HFFc6 (cell line): ENCODE data around the gene TBCA. TPM values are rescaled to one million over a fixed set of nuclear protein-coding genes. Genes with fewer than 3 reads are reported as not detected.

Source experiments
- DNase-seq: peaks from one replicate; pipeline ENCODE4 v3.0.0-alpha.2; 2018
- H3K27ac Mint-ChIP-seq: 2 replicates; pipeline ENCODE4 v1.8.0; 2020; ENCODE audit warnings: mild to moderate bottlenecking, mixed read lengths
- H3K27me3 Mint-ChIP-seq: 2 replicates; pipeline ENCODE4 v1.8.0; 2021; ENCODE audit warnings: mild to moderate bottlenecking, moderate library complexity, mixed read lengths; ENCODE audit not compliant: insufficient read depth
- H3K36me3 Mint-ChIP-seq: 2 replicates; pipeline ENCODE4 v1.8.0; 2021; ENCODE audit warnings: low read depth, mixed read lengths
- H3K4me1 Mint-ChIP-seq: 2 replicates; pipeline ENCODE4 v1.8.0; 2020; ENCODE audit warnings: low read depth, mixed read lengths
- H3K4me3 Mint-ChIP-seq: 2 replicates; pipeline ENCODE4 v1.8.0; 2020; ENCODE audit warnings: mild to moderate bottlenecking, moderate library complexity, mixed read lengths
- H3K9me3 Mint-ChIP-seq: 2 replicates; pipeline ENCODE4 v1.8.0; 2020; ENCODE audit warnings: mild to moderate bottlenecking, mixed read lengths
- CTCF ChIP-seq: fragments of 200-600 bp; sonication (generic); IDR thresholded peaks from 2 replicates; pipeline ENCODE4 v1.5.0; 2021; ENCODE audit warnings: antibody characterized with exemption, mild to moderate bottlenecking
- total RNA-seq, 6 experiments: library from RNA; stranded (reverse); fragmentation: NEBNext Ultra II Directional; extraction: Animal tissue kit (Norgen Biotek cat#: 25700); gene quantifications; 2 replicates in 1 of 6; 3 replicates in 5 of 6; pipeline ENCODE4 v1.2.3, GENCODE V29; 2021

TBCA gene
- total RNA-seq, 6 experiments from 2014 or later: 172 to 225 (median 210) TPM

DNA sequence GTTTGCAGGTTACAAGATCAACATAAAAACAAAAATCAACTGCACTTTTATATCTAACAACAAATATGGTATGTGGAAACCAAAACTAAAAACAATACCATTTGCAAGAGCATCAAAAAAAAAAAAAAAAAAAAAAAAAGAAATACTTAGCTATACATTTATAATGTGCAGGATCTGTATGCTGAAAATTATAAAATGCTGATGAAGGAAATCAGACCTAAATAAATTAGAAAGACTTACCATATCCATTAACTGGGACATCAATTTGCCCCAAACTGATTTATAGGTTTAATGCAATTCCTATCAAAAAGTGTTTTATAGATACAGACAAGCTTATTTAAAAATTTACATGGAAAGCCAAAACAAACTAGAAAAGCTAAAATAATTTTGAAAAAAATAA is 77.2 kb downstream of the TBCA start:
- TF ChIP-seq CTCF: no peak
- Mint-ChIP-seq H3K4me1 (peaks cover 38% of the 10 kb centered on the region), H3K4me3 (no peak overlapping the region), H3K9me3 (no peaks in the 10 kb centered on the region), H3K36me3 (peaks cover 52% of the 10 kb centered on the region), H3K27me3 (no peaks in the 10 kb centered on the region), H3K27ac (no peak overlapping the region)
- no peak for DNase-seq

GRCh38 chr5:77697692-77698091 is 78.4 kb downstream of the TBCA start:
- Mint-ChIP-seq H3K36me3 (peaks cover 52% of the 10 kb centered on the region), H3K4me1 (peaks cover 39% of the 10 kb centered on the region), H3K27ac (no peak overlapping the region), H3K27me3 (no peaks in the 10 kb centered on the region), H3K9me3 (no peaks in the 10 kb centered on the region), H3K4me3 (no peak overlapping the region)
- no peak for TF ChIP-seq CTCF
- DNase-seq: no peak

DNA sequence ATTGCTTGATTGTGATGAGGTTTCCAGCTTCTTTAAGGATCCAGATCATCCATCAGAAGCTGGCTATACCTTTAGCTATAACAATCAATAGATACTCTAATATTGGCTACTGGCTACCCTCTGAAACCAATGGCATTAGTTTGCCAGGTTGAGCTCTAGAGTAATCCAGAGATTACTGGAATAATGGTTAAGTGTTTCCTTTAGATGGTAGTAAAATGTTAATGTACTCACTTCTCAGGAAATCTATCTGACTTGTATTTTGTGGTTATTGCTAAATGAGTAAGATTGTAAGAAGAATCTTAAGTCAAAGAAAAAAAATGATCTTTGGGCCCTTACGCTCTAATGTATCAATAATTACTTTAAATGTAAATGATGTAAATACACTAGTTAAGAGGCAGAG is 80.0 kb downstream of the TBCA start:
- no peak for DNase-seq
- Mint-ChIP-seq H3K27me3 (no peaks in the 10 kb centered on the region), H3K9me3 (no peaks in the 10 kb centered on the region), H3K36me3 (peaks cover 40% of the 10 kb centered on the region), H3K4me3 (no peak overlapping the region), H3K4me1 (peaks cover 31% of the 10 kb centered on the region), H3K27ac (no peak overlapping the region)
- TF ChIP-seq CTCF: no peak

DNA sequence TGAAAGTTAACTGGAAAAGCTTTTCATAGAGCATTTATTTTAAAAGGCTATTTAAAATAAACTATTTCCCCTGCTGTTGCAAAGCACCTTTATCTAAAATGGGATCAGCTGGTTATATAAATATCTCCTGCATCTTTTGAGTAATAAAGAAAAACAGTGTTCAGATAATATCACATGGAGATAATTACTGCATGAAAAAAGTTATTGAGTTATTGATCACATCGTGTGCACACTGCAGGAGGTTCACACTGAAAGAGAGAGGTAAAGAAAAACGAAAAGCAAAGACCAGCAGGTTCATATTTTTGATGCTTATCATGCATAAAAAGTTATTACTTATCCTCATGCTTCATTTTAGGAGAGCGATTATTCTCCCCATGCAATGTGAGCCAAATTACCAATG is 82.2 kb downstream of the TBCA start:
- H3K9me3 Mint-ChIP-seq: no peaks in the 10 kb centered on the region
- no peaks in the 10 kb centered on the region for H3K27me3 Mint-ChIP-seq
- H3K27ac Mint-ChIP-seq: no peak overlapping the region
- peaks cover 14% of the 10 kb centered on the region; the same call in 1 of the 2 replicates for H3K4me1 Mint-ChIP-seq
- H3K4me3 Mint-ChIP-seq: no peak overlapping the region
- DNase-seq: no peak
- H3K36me3 Mint-ChIP-seq: peaks cover 28% of the 10 kb centered on the region
- no peak for TF ChIP-seq CTCF

GRCh38 chr5:77683171-77683732 is 92.9 kb downstream of the TBCA start:
- Mint-ChIP-seq H3K27ac (no peak overlapping the region), H3K27me3 (peaks cover 2% of the 10 kb centered on the region), H3K4me3 (no peak overlapping the region), H3K36me3 (no peaks in the 10 kb centered on the region), H3K9me3 (no peaks in the 10 kb centered on the region), H3K4me1 (peaks cover 10% of the 10 kb centered on the region)
- TF ChIP-seq CTCF: no peak
- DNase-seq: no peak

DNA sequence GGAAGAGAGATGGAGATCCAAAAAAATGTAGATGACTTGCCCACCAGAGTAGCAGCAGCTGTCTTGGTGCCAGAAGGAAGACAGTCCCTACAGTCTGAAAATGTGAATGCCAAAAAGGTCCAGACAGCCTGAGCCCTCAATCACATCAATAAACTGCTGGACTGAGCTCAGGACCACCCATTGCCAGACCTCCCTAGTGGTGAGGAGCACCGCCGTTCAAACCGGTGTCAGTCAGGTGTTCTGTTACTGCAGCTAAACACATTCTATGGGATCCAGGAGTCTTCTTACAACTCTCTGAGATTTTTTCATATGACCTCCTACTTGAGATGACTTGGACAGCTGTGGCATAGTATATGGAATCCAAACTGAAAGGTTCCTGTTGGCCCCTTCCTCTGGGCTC is 105.6 kb downstream of the TBCA start:
- peaks cover 4% of the 10 kb centered on the region for H3K9me3 Mint-ChIP-seq
- H3K36me3 Mint-ChIP-seq: no peaks in the 10 kb centered on the region; the same call in 1 of the 2 replicates
- H3K4me1 Mint-ChIP-seq: no peaks in the 10 kb centered on the region
- DNase-seq: no peak
- no peak for TF ChIP-seq CTCF
- no peak overlapping the region for H3K27ac Mint-ChIP-seq
- no peak overlapping the region for H3K4me3 Mint-ChIP-seq
- peaks cover 28% of the 10 kb centered on the region for H3K27me3 Mint-ChIP-seq
